ENCODE measurements around the gene BICD2.

BICD2 gene

GRCh38 chr9:92706218-92706940 is 58.3 kb downstream of the BICD2 start:
- in situ Hi-C loops (cut with MboI; ENCODE audit: low sequenced_read_pairs, unreplicated experiment): no loop called here
- TF ChIP-seq CTCF (IDR thresholded peaks at IDR 0.05; ENCODE audit: borderline replicate concordance, control extremely low read depth, extremely low read depth, insufficient read depth, missing control alignments): peak; percentile 83
- peak; percentile 63 for DNase-seq (ENCODE audit: low spot score)

DNA sequence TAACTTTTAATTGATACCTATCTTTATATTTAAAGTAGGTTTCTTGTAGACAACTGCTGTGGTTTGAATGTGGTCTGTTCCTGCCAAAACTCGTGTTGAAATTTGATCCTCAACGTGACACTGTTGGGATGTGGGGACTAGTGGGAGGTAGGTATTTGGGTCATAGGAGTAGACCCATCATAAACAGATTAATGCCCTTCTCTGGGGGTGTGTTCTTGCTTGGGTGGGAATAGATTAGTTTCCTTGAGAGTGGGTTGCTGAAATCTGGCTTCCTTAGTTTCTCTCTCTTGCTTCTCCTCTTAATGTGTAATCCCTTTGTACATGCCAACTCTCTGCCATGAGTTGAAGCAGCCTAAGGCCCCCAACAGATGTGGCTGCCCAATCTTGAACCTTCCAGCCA is 60.1 kb downstream of the BICD2 start:
- in situ Hi-C loops (cut with MboI; ENCODE audit: low sequenced_read_pairs, unreplicated experiment): no loop called here
- DNase-seq (ENCODE audit: low spot score): no peak
- no peak for TF ChIP-seq CTCF (IDR thresholded peaks at IDR 0.05; ENCODE audit: borderline replicate concordance, control extremely low read depth, extremely low read depth, insufficient read depth, missing control alignments)

DNA sequence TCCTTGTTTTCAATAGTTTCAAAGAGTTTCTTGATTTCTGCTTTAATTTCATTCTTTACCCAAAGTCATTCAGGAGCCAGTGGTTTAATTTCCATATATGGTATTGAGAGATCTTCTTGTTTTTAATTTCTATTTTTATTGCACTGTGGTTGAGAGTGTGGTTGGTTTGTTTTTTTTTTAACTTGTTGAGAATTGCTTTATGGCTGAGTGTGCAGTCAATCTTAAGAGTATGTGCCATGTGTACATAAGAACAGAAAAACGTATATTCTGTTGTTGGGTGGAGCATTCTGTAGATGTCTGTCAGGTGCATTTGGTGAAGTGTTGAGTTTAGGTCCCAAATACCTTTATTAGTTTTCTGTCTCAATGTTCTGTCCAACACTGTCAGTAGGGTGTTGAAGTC is 68.0 kb downstream of the BICD2 start:
- in situ Hi-C loops (cut with MboI; ENCODE audit: low sequenced_read_pairs, unreplicated experiment): no loop called here
- no peak for DNase-seq (ENCODE audit: low spot score)
- no peak for TF ChIP-seq CTCF (IDR thresholded peaks at IDR 0.05; ENCODE audit: borderline replicate concordance, control extremely low read depth, extremely low read depth, insufficient read depth, missing control alignments)

GRCh38 chr9:92686954-92687353 is 77.7 kb downstream of the BICD2 start:
- TF ChIP-seq CTCF (IDR thresholded peaks at IDR 0.05; ENCODE audit: borderline replicate concordance, control extremely low read depth, extremely low read depth, insufficient read depth, missing control alignments): no peak
- no peak for DNase-seq (ENCODE audit: low spot score)
- in situ Hi-C loops (cut with MboI; ENCODE audit: low sequenced_read_pairs, unreplicated experiment): no loop called here

DNA sequence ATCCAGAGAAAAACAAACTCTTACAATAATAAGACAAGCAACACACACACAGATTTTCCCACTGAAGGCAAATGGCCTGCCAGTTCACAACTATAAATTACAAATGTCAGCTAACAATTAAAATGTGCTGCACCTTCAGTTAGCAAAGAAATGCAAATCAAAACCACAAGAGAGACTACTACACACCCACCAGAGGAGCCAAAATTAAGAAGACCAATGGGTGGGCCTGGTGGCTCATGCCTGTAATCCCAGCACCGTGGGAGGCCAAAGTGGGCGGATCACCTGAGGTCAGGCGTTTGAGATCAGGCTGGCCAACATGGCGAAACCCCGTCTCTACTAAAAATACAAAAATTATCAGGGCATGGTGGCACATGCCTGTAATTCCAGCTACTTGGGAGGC is 79.6 kb downstream of the BICD2 start:
- no peak for DNase-seq (ENCODE audit: low spot score)
- in situ Hi-C loops (cut with MboI; ENCODE audit: low sequenced_read_pairs, unreplicated experiment): no loop called here
- no peak for TF ChIP-seq CTCF (IDR thresholded peaks at IDR 0.05; ENCODE audit: borderline replicate concordance, control extremely low read depth, extremely low read depth, insufficient read depth, missing control alignments)

DNA sequence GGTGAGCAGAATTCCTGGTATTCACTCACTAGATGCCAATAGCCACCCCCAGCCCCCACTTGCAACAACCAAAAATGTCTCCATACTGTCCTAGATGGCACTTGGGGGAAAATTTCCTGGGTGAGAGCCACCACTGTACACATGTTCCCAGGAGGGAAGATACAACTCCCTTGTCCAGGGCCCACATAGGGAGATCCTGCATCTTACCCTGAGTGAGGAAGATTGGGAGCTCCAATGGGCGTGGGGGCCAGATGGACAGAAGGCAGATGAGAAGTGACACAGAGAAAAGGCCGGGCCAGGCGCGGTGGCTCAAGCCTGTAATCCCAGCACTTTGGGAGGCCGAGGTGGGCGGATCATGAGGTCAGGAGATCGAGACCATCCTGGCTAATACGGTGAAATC is 82.4 kb downstream of the BICD2 start:
- TF ChIP-seq CTCF (IDR thresholded peaks at IDR 0.05; ENCODE audit: borderline replicate concordance, control extremely low read depth, extremely low read depth, insufficient read depth, missing control alignments): no peak
- in situ Hi-C loops (cut with MboI; ENCODE audit: low sequenced_read_pairs, unreplicated experiment): no loop called here
- no peak for DNase-seq (ENCODE audit: low spot score)

Measured in GM13976 (cell line).